Keratinocyte (primary cell): Measurements from ENCODE around the gene S100B.

Experiments
- CTCF ChIP-seq, 3 experiments: IDR thresholded peaks in 1 of 3; conservative IDR thresholded peaks in 1 of 3; optimal IDR thresholded peaks in 1 of 3; 2 replicates in 2 of 3; 3 replicates in 1 of 3; pipeline versions ENCODE3 to v1.5.1; 2011; ENCODE audit warnings: low read length in 3 of 3, mild to moderate bottlenecking in 3 of 3, moderate library complexity in 2 of 3, control low read depth in 1 of 3, inconsistent platforms in 1 of 3; ENCODE audit not compliant: insufficient read depth in 2 of 3; ENCODE audit errors: extremely low read depth in 1 of 3
- EZH2 ChIP-seq: IDR thresholded peaks from one replicate; pipeline ENCODE4 v1.6.1; 2012; ENCODE audit warnings: inconsistent platforms, mild to moderate bottlenecking, low read length, moderate library complexity

- TF ChIP-seq EZH2 (no peak), CTCF (optimal IDR thresholded peaks at IDR 0.05 in 1 of 3, IDR thresholded peaks at IDR 0.05 in 1 of 3, conservative IDR thresholded peaks at IDR 0.05 in 1 of 3; ENCODE audit: extremely low read depth in 1 of 3, insufficient read depth in 2 of 3, low read length in 3 of 3) (no peak)
Observed at GRCh38 chr21:46618738-46619379, 14.0 kb upstream of the S100B start.
